ENCODE results near the gene PRSS53.

Gene PRSS53

DNA sequence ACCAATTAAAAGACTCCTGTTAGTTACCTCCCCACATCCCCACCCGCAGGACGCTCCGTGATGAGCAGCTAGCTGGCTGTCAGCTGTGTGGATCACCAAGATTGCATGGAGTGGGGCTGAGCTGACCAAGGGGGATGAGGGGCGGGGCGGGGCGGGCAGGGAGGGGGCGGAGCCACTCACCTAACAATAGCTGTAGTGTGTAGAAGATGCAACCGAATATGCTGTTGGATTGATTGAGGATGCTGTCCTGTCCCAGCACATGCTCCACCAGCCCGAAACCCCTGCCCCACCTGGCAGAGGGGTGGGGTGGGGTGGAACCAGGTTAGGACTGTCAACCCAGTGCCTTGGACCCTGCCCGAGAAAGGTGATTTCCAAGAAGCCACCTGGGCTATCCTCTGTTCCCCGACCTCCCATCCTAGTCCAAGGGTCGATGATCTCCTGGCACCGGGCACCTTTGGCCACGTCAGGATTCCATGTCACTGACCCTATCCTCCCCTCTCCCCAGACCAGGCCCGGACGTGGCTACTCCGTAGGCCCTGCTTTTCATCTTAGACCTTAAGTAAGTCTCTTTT, 4.5 kb upstream of the PRSS53 start:
- DNase-seq = peak; percentile 49

DNA sequence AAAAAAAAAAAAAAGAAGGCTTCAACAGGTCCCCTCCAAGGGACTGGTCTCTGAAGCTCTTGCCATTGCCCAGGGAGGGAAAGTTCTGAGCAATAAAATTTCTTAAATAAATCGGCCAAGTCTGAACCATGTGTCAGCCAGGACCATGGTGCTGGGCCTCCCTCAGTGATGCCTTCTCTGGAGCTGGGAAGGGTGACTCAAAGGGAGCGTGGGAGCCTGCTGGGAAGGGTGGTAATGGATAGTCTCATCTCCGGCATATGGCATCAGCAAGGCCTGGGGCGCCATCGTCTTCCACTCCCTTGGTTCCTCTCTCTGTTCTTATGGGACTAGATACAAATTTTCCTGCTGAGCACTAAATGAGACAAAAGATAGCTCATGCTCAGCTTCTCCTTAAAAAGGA, 3.6 kb upstream of the PRSS53 start:
- no peak for DNase-seq

DNA sequence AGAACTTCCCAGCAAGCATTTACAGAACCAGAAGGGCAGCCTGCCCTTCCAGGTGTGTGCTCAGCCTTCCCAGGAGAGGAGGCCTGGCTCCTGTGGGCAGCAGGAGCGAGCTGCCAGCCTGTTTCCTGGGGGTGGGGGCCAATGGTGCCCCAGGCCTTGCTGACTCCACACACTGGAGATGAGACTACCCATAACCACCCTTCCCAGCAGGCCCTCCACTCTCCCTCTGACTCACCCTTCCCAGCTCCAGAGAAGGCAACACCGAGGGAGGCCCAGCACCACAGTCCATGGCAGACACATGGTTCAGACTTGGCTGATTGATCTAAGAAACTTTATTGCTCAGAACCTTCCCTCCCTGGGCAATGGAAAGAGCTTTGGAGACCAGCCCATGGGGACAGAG, 1.8 kb upstream of the PRSS53 start:
- no peak for DNase-seq

DNA sequence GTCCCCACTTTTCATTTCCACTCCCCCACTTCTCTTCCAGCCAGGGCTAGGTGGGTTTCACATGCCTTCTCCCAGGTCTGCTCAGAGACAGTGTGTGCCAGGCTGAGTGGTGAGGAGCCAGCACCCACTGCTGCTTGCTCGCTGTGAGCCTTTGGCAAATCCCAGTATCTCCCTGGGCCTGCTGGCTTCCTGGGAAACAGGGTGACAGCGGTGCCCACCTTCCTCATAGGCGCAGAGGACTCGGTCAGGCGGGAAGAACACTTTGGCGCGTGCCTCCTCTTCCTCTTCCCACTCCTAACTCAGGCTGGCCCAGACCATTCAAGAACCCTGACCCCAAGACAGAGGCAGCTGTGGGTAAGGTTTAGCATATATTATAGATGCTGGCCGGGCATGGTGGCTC, 456 bp upstream of the PRSS53 start:
- DNase-seq = no peak

DNA sequence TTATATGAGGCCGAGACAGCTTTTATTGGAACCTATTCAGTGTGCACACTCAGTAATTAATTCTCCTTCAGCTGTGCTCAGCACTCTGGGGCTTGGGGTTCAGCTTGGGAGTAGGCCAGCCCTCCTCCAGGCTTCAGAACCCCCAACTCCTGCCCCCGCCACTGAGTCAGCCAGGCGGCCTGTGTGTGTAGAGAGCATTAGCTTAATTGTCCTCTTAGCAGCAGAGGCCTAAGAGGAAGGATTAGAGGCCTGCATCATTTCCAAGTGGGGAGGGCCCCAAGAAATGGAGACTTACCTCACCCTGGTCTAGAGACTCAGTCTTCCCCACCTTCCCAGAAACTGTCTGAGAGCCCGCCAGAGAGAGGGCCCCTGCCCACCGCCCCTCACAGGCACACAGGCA, 772 bp downstream of the PRSS53 start:
- DNase-seq = no peak

DNA sequence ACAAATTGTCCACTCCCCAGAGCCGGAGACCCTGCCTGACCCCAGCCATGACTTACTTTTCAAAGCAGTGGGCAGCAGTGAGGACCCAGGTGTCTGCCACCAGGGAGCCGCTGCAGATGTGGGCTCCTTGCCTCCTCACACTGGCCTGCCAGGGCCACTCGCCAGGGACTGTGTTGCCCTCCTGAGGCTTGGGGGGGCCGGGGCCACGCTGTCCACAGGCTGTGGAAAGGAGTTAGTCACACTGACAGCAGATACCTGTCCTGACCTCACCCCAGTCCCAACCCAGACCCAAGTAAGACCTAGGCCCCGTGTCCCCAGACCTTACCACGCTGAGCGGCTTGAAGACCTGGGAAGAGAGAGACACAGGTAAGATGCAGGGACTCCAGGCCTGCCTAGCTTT, 1.3 kb downstream of the PRSS53 start:
- DNase-seq = no peak

DNA sequence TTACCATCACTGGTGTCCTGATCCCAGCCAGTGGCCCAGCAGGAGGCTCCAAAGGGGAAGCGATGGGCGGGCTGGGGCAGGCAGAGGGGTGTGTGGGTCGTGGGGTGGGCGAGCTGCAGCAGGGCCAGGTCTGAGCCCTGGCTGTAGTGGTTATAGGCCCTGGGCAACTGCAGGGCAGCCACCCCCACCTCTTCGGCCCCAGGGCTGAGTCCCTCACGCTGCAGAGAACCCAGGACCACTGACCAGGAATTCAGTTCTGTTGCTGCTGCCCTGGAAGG, 2.2 kb downstream of the PRSS53 start:
- no peak for DNase-seq

DNA sequence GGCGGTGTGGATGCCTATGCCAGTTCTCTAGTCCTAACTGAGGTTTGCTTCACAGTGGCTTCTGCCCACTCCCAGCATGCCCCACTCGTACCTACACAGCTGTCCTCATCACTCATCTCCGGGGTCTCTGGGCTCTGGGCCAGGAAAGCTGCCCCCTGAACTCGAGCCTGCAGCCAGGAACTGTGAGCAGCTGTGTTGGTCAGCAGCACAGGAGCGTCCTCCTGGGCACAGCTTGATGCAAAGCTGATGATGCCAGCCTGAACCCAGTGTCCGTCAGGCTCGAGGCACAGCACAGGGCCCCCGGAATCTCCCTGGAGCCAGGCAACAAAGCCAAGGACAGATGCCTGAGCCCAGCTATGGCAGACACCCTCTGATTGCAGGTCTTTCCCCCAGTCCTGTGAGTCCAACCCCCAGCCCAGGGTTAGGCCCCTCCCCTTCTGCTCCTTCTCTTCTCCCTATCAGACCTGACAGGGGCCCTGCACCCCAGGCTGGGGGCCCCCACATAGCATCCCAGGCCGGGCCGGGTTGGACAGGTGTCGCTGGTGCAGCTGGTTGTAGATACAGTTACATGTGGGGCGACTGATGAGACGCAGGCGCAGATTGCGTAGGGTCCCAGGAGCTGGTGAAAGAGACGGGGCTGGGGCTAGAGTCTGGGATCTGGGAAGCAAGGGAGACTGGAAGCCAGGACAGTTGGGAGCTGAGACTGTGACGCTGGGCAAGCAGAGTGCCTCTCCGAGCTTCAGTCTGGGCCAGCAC, 2.7 kb downstream of the PRSS53 start:
- DNase-seq = no peak

DNA sequence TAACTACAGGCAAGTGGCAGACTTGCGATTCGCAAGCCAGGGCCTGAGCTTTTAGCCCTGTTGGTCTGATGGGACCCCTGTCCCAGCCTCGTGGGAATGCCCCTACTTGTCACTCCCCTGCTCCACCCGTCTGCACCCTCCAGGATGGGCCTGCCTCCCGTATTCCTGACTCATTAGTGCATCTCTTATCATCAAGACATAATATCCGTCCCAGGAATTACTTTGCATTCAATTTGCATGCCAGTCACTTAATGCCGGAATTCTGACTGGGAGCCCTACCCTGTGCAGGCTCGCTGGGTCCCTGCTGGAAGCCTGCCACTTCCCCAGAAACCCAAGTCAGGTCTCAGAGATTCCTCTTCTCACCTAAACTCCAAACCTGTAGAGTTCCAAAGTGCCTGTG, 3.3 kb downstream of the PRSS53 start:
- DNase-seq = no peak

DNA sequence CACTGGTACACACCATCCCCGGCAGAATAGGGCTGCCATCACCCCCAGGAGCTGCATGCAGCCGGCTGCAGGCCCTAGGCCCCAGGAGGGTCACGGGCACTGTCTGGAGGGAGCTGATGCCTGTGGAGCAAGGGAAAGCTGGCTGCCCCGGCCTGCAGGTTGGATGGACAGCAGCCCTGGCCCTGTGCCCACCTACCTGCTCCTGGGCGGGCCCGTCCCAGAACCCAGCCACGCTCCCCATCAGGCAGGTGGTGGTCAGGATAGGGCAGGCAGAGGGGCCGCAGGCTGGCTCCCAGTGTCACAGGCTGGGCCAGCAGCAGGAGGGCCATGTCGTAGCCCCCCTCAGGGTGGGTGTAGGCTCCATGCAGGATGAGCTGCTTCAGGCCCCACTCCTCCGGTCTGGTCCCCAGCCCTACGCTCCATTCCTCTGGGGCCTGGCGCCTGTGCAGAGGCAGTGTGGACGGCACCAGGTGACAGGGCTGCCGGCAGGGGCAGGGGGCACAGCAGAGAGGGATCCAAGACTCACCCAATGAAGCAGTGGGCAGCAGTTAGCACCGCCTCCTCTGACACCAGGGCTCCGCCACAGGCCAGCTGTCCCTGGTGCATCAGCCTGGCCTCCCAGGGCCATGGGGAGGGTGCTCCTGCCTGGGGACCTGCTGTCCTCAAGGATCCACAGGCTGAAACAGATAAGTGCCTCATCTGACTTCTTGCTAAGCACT, 4.0 kb downstream of the PRSS53 start:
- DNase-seq = no peak

DNA sequence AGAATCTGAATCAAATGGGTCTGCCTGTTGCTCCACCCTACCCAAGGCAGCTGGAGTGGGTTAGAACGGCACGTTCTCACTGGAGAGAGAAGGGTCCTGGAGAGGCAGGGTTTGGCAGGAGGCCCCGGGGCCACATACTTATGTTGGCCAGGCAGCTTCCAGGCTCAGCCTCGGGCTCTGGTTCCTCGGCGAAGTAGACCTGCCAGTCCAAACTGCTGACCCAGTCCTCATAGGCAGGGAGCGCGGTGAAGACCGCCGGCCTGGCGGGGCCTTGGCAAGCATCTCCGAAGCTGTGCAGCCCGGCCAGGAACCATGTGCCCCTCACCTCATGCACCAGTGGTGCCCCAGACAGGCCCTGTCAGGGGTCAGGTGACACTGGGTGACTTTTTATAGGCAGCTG, 4.8 kb downstream of the PRSS53 start:
- no peak for DNase-seq

DNA sequence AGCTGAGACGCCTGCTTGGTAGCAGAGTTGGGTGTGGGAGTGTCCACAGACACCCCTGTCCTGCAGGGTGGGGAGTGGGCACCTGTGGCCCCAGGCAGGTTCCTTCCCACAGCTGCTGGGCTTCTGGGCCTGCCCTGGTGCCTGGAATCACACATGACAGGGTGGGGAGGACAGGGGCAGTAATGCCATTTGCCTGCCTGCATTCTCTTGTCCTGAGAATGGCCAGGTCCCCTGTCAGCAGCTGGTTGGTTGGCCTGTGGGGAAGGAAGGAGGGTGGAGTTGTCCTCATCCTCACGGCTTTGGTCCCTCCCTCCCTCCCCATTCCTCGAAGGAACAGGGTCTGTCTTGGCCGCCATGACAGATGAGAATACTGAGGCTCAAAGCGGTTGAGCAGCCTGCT, 5.2 kb downstream of the PRSS53 start:
- no peak for DNase-seq

DNA sequence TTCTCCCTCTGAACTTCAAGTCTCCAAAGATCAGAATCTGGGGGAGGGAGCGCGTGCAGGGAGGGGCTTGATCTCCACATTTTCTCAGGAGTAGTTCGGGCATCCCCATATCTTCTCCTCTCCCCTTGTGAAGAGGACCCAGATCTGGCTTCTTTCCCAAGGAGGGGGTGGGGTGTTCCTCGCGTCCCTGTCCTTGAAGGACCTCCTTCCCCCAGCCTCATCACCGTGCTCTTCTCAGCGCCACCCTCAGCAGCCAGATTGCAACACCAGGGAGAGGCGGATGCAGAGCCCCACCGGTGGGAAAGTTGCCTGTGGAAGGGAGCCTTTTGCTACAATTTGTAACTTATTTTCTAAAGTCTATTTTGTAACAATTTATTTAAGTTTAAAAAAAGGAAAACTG, 5.7 kb downstream of the PRSS53 start:
- no peak for DNase-seq

DNA sequence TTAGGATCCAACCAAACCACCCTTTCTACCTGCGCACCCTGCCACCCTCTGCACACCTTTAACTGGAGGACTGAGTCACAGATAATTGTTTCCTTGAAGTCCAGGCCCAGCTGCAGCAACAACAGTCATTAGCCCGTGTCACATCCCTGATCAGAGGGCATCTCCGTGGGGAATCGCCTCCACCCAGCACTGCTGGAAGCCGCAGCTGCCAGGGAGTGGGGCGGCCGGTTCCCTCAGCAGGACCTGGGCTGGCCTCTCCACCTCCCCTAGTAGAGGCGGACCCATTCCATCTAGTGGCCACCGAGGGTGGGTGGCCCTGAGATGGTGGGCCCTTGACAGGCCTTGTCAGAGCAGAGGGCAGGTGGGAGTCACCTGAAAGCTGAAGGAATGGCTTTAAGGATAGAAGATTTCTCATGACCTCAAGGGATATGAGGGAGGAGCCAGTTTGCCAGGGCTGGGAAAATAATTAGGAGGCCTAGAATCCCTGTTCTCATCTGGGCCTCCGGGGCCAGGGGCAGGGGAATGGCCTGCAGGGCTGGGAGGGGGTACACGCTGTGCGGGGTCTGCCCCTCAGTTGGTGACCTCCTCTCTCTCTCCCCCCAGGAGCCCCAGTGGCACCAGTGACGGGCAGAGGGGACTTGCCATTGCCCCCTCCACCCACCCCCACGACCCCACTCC, 6.2 kb downstream of the PRSS53 start:
- no peak for DNase-seq

DNA sequence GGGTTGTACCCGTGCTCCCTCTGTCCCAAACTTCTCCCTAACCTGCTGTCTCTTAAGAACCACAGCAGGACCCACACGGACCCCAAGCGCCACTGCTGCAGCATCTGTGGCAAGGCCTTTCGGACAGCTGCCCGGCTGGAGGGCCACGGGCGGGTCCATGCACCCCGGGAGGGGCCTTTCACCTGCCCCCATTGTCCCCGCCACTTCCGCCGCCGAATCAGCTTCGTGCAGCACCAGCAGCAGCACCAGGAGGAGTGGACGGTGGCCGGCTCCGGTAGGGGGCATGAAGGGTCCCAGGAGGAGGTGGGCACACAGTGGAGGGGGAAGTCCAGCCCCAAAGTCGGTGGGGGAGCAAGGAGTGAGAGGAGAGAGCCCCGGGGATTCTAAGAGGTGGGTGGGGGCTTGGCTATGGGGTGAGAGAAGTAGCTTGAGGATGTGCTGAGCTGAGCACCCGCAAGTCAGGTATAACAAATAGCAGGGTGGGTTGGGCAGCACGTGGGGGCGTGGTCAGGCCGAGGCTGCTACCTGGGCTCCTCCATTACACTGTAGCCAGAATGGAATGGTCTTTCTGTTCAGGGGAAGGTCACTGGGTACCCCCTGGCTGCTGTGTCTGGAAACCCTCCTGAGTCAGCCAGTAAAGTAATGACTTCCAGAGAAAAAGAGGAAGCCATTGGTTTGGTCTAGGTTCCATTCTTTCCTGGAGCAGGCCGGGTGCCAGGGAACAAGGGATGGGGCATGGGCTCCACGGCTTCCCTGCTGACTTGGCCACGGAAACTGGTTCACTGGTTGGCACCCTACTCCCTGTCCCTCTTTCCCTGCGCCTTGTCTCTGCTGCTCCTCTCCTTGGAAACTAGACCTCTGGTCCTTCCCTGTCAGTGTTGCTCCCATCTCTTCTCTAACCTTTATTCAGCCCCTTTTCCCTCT, 7.1 kb downstream of the PRSS53 start:
- DNase-seq = no peak

DNA sequence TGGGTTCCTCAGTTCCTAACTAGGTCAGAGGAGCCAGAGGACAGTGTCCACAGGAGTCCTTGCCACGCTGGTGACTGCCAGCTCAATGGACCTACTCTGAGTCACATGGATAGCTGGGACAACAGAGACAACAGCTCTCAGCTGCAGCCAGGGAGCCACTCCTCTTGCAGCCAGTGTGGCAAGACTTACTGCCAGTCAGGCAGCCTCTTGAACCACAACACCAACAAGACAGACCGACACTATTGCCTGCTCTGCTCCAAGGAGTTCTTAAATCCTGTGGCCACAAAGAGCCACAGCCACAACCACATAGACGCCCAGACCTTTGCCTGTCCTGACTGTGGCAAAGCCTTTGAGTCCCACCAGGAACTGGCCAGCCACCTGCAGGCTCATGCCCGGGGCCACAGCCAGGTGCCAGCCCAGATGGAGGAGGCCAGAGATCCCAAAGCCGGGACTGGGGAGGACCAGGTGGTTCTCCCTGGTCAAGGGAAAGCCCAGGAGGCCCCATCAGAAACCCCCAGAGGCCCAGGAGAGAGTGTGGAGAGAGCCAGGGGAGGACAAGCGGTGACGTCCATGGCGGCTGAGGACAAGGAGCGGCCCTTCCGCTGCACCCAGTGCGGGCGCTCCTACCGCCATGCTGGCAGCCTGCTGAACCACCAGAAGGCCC, 7.9 kb downstream of the PRSS53 start:
- DNase-seq = no peak

DNA sequence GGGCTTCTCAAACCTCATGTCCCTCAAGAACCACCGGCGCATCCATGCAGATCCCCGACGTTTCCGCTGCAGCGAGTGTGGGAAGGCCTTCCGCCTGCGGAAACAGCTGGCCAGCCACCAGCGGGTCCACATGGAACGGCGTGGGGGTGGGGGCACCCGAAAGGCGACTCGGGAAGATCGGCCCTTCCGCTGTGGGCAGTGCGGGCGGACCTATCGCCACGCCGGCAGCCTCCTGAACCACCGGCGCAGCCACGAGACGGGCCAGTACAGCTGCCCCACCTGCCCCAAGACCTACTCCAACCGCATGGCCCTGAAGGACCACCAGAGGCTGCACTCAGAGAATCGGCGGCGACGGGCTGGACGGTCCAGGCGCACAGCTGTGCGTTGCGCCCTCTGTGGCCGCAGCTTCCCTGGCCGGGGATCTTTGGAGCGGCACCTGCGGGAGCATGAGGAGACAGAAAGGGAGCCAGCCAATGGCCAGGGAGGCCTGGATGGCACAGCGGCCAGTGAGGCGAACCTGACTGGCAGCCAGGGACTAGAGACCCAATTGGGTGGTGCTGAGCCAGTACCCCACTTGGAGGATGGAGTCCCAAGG, 8.6 kb downstream of the PRSS53 start:
- no peak for DNase-seq

DNA sequence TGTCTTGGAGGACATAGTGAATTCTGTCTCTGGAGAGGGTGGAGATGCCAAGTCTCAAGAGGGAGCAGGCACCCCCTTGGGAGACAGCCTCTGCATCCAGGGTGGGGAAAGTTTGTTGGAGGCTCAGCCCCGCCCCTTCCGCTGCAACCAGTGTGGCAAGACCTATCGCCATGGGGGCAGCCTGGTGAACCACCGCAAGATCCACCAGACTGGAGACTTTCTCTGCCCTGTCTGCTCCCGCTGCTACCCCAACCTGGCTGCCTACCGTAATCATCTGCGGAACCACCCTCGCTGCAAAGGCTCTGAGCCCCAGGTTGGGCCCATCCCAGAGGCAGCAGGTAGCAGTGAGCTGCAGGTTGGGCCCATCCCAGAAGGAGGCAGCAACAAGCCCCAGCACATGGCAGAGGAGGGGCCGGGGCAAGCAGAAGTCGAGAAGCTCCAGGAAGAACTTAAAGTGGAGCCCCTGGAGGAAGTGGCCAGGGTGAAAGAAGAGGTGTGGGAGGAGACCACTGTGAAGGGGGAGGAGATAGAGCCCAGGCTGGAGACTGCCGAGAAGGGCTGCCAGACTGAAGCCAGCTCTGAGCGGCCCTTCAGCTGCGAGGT, 9.3 kb downstream of the PRSS53 start:
- DNase-seq = no peak

DNA sequence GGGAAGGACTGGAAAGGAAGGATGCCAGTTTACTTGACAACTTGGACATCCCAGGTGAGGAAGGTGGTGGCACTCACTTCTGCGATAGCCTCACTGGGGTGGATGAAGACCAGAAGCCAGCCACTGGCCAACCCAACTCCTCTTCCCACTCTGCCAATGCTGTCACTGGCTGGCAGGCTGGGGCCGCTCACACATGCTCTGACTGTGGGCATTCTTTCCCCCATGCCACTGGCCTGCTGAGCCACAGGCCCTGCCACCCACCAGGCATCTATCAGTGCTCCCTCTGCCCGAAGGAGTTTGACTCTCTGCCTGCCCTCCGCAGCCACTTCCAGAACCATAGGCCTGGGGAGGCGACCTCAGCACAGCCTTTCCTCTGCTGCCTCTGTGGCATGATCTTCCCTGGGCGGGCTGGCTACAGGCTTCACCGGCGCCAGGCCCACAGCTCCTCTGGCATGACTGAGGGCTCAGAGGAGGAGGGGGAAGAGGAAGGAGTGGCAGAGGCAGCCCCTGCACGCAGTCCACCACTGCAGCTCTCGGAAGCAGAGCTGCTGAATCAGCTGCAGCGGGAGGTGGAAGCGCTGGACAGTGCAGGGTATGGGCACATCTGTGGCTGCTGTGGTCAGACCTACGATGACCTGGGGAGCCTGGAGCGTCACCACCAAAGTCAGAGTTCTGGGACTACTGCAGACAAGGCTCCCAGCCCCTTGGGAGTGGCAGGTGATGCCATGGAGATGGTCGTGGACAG, 10.0 kb downstream of the PRSS53 start:
- DNase-seq = no peak

DNA sequence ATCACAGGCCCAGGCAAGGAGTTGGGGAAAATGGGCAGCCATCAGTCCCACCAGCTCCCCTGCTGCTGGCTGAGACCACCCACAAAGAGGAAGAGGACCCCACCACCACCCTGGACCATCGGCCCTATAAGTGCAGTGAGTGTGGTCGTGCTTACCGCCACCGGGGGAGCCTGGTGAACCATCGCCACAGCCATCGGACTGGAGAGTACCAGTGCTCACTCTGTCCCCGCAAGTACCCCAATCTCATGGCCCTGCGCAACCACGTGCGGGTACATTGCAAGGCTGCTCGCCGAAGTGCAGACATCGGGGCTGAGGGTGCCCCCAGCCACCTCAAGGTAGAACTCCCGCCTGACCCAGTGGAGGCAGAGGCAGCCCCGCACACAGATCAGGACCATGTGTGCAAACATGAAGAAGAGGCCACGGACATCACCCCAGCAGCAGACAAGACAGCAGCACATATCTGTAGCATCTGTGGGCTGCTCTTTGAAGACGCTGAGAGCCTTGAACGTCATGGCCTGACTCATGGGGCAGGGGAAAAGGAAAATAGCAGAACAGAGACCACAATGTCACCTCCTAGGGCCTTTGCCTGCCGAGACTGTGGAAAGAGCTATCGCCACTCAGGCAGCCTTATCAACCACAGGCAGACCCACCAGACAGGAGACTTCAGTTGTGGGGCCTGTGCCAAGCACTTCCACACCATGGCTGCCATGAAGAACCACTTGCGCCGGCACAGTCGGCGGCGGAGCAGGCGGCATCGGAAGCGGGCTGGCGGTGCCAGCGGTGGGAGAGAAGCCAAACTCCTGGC, 10.9 kb downstream of the PRSS53 start:
- no peak for DNase-seq

All from COR-L47 (cell line).